GM18517 (cell line): ENCODE data around the gene KATNAL1.

Experiments
- ATAC-seq: cut with Tn5 transposase; IDR thresholded peaks from one replicate; pipeline ENCODE4 v1.9.1; 2021; ENCODE audit warnings: mild to moderate bottlenecking, moderate library complexity; ENCODE audit not compliant: unreplicated experiment

Gene KATNAL1

GRCh38 chr13:30307194-30307970 is at the start of gene KATNAL1:
KATNAL1 (minus strand) TSS chr13:30307551; CDS start chr13:30283777, 23,774 bp downstream.
- peak; percentile 38 for ATAC-seq

- no peak for ATAC-seq
These were observed 48.5 kb upstream of the KATNAL1 start for GRCh38 chr13:30355839-30356238.

DNA sequence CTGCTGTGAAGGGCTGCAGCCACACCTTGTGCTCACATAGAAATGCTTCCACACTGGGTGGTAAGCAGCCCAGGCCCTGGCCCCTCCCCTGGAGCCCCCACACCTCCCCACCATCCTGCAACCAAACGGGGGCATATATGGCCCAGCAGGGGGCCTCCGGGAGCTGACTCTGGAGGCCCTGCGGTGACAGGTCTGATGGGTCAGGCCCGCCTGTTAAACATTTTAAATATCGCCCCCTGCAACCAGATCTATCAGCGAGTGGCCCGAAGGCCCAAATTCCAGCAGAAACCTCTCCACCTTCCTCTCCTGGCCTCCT is 48.0 kb upstream of the KATNAL1 start:
- no peak for ATAC-seq

DNA sequence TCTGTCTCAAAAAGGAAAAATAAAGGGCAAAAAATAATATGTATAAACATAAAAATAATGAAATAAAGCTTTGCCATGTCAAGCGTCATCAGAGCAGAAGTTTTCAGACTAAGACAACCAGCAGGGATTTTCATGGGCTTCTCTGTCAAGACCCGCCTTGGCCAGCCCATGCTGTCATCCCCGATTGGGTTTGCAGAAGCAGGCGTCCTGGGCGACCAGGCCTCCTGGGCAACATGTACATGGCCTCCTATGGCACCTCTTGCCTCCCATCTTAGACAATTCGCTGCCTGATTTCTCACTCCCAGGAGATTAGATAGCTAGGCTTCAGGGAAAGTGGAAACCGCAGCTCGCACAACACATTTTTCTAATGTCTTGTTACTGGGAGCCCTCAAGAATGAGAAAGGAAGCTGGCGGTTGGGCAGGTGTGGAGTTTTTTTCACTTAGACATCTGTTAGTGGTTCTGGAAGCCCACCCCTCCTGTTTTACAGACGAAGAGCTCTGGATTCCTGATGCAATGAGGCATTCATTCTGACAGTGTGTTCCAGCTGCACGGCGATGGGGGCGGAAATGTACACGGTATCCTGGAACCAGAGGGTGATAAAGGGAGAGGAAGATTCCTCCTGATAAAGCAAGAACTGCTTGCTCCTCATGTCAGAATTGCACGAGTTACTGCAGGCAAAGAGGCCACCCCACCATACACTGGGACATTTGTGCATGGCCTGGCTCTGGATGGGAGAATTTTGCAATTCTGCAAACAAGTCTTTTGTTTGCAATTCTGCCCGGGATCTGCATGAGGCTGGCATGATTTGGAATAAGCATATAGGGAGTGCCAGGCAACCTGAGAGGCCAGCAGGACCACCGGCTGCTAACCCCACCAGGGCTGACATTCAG is 47.4 kb upstream of the KATNAL1 start:
- ATAC-seq: no peak

GRCh38 chr13:30353471-30354215 is 46.3 kb upstream of the KATNAL1 start:
- no peak for ATAC-seq

DNA sequence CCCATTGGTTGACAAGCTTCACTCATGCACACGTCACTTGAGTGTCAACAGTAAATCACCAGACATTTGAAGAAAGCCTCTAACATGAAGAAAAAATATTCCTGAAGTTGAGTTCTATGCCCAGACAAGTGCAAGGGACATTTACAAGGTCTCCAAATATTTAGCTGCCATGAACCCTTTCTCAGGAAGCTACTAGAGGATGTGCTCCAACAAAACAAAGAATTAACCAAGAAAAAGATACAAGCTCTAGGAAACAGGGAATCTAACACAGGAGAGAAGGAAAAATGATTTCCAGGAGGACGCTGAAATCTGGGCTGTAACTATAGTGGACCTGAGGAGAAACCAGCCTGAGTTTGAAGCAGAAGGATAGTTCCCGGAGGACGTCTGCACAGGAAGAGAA is 45.7 kb upstream of the KATNAL1 start:
- no peak for ATAC-seq

- no peak for ATAC-seq
These were observed 44.8 kb upstream of the KATNAL1 start for GRCh38 chr13:30352121-30352520.

DNA sequence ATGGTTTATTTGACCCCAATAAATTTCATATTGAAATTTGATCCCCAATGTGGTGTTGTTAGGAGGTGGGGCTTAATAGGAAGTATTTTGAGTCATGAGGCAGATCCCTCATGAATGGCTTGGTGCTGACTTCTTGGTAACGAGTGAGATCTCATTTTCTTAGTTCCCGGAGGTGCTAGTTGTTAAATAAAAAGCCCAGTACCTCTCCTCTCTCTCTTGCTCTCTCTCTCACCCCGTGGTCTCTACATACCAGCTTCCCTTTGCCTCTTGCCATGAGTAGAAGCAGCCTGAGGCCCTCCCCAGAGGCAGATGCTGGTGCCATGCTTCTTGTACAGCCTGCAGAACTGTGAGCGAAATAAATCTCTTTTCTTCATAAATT is 39.4 kb upstream of the KATNAL1 start:
- ATAC-seq: no peak

GRCh38 chr13:30346153-30346788 is 38.9 kb upstream of the KATNAL1 start:
- ATAC-seq: no peak

DNA sequence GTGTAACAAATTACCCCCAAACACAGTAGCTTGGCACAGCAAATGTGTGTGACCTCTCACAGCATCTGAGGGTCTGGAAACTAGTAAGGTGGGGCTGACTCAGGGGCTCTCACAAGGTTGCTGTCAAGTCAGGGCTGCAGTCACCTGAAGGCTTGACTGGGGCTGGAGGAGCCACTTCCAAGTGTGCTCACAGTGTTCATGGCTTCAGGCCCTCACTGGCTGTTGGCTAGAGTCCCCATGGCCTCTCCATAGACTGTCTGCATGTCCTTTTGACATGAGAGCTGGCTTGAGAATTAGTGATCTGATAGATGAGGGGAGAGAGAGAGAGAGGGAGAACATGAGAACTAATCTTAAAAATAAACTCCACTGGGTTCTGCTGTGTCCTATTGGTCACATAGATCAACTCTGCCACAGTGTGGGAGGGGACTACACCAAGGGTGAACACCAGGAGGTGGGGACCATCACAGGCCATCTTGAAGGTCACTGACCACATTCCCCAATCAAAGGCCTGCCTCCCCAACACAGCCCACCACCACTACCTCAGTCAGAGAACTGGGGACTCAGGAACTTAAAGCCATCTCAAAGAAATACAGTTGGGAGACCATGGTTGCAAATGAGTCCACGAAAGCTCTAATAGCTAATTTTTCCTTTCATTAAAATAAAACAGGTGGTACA is 38.2 kb upstream of the KATNAL1 start:
- no peak for ATAC-seq

DNA sequence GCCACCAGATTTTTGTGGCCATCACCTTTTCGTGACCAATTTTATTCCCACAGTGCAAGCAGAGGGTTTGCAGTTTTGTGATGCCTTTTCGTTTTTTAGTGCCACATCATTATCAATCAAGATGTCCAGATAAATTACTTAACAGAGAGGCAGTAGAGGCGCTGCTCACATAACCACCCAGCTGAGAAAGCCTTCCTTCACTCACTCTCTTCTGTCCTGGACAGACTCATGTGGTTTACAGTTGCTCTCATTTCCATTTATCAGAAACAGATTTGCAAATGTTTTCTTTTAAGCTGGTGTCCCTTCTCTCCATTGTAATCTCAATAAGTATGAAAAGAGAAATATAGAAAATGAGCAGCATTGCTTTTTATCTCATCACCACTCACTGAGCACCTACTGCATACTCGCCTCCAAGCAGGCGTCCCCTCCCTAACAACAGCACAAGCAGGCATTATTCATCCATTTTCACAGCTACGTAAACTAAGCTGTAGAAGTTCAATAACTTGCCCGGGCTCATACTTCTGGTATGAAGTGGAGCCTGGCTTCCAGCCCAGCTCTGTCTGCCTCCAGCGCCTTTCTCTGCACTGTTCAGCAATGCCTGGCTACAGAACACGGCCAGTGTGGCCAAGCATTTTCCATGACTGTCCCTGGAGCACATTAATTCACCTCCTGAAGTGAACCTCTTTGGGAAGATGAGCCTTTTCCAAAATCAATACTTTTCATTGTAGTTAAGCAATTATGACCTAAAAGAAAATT is 34.6 kb upstream of the KATNAL1 start:
- ATAC-seq: no peak

- no peak for ATAC-seq
These were observed 33.2 kb upstream of the KATNAL1 start for GRCh38 chr13:30340331-30341250.

DNA sequence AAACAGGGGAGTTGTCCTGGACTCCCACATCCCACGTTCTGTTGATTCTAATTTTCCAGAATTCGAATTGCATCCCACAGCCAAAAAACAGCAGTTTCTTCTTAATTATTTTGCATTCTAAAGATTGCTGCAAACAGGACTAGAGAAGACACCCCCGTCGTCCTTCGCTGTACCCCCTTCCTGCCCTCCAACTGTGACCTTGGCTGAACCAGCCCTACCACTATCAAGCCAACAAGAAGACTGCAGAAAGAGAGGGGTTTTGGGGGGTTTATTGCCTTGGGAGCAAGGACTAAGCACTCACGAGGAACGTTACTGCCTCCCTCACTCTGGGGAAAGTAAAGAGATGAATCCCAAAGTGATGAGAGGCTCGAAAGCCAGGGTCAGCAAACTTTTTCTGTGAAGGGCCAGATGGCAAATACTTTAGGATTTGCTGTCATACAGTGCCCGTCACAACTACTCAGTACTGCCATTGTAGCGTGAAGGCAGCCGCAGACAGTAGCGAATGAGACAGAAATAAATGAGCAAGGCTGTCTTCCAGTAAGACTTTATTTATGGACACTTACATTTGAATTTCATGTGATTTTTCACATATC is 32.5 kb upstream of the KATNAL1 start:
- ATAC-seq: no peak

GRCh38 chr13:30338952-30339351 is 31.6 kb upstream of the KATNAL1 start:
- no peak for ATAC-seq

- ATAC-seq: no peak
These were observed 31.0 kb upstream of the KATNAL1 start for GRCh38 chr13:30338331-30338851.

- no peak for ATAC-seq
These were observed 29.8 kb upstream of the KATNAL1 start for GRCh38 chr13:30337061-30337610.

DNA sequence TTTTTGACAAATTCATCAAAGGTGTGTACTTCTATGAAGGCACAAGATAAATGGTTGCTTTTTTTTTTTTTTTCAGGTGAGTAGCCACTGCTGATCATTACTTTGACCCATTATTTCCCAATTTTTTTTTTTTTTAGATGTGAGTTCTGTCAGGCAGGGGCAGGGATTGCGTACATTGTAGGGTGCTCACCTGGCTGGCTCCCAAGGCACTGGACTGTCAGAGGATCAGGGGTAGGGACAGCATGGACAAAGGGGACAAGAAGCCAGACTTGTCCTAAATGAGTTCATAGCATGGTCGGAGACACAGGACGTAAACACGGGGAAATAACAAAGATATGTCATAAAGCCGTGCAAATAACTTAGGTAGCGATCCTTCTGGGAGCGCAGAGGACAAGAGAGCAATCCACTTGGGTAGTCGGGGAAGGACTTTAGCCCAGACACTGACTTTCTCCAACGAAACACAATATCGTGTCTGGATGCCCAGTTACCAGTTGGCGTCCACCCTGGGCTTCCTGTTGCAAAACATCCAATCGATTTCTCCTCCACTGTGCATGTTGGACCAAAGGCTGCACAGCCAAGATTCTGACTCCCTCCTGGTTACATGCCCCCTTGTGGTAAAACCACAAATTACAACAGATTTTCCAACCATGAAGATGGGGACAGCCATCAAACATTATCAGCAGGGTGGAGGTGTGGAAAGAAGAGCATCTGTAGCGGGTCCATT is 27.5 kb upstream of the KATNAL1 start:
- no peak for ATAC-seq
